SW480 (cell line): ENCODE measurements around the gene AMZ1.
"Not testable (repeated sequence)": the region's sequence is repeated elsewhere in the genome, so short reads cannot be mapped to it uniquely, and the experiment has no call there.

Source experiments
- DNase-seq: peaks from one replicate; pipeline ENCODE4 v3.0.0-alpha.2; 2016; ENCODE audit warnings: low spot score

The AMZ1 gene

DNA sequence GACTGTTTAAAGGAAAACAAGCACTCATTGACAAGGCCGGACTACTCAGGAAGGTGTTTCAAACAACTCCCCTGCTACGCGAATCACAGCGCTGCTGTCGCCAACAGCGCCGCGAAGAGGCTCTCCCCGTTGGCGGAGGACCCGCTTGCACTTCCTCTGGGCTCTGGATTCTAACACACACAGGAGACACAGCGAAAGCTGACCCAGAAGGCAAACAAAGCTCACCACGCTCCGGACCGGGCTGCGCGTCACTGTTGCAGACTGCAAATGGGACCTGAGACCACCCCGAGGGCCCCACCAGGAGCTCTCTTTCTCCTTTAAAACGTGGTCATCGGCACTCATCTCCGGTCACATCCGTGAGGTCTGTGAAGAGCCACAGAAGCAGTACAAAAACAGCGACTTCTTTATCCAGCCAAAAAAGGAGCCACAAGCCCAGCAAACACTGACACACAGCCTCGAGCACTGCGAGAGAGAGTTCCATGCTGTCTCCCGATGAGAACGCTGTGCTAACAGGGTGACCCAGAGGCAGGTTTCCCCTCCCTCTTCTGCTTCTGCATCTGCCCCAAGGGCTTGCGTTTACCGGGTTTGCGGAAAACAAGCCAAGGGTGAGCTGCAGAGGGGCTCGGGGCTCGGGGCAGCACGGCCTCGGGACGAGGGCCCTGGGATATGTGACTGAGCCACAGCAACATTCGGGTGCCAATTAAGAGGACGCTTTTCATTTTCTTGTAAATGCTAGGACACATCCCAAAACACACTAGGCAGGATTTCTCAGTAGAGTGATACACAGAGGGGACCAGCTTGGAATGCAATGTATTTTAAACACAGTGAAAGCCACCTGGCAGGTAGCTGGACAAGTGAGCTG is 41.3 kb downstream of the AMZ1 start:
- DNase-seq = no peak

DNA sequence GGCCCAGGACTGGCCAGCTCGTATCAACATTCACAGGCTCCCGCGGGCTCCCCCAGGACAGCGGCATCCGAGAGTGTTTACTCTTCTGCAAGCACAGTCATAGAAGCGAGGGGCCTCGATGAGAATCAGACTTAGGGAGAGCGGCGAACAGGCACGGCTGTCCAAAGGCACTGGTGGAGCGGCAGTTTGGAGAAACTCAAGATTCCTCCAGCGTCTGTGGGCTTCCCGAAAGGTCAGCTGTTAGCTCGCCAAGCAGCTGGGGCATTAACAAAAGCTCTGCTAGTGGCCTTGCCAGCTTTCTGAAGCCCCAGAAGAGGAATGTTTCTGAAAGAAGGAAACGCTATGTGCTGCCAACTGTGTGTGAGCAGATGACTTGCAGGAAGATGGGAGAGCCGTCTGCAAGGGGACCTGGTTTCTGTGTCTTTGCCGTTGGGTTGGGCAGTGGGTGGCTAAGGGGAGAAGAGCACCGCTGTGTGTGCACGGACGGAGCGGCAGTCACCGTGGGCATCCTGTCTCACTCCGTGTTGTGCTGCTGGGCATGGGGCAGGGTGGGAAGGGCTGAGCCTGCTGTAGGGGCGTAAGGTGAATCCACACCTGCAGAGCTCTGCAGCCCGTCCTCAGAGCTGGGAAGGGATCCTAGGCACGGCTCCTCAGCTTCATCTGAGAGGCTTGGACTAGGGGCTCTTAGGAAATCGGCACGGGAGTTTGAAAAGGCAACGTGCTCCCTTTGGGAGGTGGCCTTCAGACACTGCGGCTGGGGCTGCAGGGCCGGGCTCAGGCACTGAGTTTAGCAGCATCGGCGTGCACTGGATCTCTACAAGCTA is 42.1 kb downstream of the AMZ1 start:
- DNase-seq = no peak

DNA sequence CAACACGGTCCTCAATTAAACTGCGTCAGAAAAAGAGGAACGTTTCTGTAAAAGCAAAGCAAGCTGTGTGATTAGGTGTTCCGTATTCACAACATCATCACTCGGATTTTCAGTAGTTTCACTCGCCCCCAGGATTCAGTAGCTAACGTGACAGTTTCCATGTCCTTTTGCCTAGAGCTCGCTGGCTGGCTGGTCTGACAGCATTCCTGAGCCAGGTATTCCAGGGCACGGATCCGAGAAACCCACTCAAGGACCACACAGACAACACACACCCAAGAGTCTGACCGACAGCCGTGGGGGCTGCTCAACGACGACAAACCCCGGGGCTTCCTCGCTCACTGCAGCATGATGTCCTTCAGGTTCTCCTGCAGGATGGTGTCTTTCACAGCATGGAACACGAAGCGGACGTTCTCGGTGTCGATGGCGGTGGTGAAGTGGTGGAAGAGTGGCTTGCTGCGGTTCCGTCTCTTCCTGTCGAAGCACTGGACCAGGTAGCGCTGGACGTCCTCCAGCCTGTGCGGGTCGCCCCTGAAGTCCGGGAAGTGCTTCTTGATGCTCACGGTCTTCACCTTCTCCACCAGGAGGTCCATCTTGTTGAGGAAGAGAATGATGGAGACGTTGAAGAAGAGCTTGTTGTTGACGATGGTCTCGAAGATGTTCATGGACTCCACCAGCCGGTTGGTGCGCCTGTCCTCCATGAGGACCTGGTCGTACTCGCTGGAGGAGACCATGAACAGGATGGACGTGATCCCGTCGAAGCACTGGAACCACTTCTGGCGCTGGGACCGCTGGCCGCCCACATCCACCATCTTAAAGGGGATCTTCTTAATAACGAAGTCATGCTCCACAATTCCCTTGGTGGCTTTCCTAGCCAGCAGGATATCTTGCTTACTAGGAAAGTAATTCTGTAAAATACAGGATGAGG is 43.1 kb downstream of the AMZ1 start:
- DNase-seq = no peak

GRCh38 chr7:2732388-2732787 is 44.4 kb downstream of the AMZ1 start:
- no peak for DNase-seq

- DNase-seq = no peak
Observed at GRCh38 chr7:2732959-2733584, 45.1 kb downstream of the AMZ1 start.

DNA sequence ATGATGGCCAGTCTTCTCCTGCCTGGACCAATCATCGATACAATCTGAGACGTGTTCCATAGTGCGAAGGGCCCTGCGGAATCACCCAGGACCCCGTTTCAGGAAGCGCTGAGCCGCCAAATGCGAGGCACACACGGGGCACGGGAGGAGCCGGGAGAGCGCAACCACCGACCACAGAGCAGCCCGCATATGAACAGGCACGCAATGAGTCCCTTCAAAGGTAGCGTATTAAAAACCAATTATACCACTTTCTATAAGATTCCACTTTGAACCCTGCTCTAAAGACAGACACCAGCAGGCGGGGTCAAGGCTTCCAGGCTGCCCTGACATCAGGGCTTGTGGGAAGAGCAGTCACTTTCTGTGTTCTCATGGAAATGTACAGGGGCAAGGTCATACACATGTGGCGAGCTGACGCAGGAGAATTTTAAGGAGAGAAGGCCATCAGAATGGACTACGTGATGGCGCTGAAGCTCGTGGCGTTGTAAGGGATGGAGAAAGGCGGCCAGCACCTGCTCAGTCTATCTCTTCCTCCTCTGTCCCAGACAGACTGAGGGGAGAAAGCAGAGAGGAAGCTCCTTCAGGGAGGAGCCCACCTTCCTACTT is 46.2 kb downstream of the AMZ1 start:
- no peak for DNase-seq

GRCh38 chr7:2734751-2735571 is 47.0 kb downstream of the AMZ1 start:
- DNase-seq = no peak

DNA sequence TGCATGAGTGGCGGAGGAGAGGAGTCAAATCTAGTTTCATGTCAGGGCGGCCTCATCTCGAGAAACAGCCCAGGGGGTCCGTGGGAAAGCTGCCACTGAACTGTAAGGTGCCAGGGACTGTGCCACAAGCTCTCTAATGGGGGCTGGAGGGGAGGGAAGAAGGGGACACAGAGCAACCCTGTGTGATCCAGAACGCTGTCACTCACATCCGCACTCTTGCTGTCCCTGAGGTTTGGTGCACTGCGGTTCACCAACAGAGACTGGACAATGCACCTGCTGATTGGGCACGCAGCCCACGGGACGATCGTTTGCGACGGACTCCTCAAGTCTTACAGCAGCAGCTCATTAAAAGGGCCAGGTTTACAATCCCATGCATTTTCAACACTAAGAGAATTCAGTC is 47.7 kb downstream of the AMZ1 start:
- DNase-seq = no peak

DNA sequence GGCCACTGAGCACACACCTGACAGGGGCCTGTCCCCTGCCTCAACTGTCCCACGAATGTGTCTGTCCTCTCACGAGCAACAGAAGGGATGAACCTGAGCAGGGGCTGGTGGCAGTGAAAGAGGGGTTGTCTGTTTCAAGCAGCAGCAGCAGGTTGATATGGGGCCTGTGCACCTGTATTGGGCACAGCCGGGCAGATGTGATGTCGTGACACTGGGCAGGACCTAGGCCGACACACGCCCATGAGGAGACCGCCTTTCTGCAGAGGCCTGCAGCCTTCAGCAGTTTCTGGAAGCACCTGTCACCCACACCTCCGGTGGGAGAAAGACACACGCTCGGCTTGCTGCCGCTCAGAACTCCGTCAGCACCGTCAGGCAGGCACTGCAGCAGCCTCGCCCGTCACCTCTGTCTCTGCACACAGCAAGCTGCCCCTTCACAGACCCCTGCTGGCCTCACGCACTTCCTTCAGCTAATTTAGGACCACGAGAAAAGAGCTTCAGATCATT is 48.5 kb downstream of the AMZ1 start:
- DNase-seq = no peak

- DNase-seq = not testable (repeated sequence)
Observed at GRCh38 chr7:2737005-2737743, 49.2 kb downstream of the AMZ1 start.

GRCh38 chr7:2737771-2738540 is 50.0 kb downstream of the AMZ1 start:
- no peak for DNase-seq

DNA sequence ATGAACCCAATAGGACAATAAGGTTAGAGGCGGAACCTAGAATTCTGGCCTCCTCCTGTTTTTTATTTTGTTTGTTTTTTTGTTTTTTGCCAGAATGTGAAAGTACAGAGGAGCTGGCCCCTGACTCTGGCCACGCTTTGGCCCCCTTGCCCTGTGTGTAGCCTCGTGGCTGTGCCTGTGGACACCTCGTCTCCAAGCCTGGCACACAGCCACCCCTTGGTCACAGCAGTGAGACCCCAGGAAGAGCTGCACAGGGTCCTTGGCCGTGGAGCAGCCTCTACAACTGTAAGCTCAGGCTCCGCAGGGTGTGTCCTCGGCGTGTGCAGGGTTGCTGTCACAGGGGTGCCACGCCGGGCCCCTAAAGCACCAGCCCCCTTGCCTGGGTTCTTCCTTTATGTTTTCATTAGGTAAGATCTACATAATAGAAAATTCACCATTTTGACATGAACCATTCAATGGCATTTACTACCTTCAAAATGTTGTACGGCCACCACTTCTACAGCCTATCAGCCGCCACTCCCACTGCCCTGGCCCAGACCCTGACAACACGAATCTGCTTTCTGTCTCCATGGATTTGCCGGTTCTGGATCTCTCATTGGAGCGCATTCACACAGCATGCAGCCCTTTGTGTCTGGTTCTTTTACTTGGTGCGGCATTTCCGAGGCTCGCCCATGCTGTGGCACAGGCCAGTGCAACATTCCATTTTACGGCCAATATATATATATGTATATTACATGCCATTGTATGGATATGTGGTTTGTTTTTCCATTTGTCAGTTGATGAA is 51.0 kb downstream of the AMZ1 start:
- no peak for DNase-seq

GRCh38 chr7:2743523-2744185 is 55.7 kb downstream of the AMZ1 start:
- not testable (repeated sequence) for DNase-seq

- not testable (repeated sequence) for DNase-seq
Observed at GRCh38 chr7:2748684-2749083, 60.7 kb downstream of the AMZ1 start.

DNA sequence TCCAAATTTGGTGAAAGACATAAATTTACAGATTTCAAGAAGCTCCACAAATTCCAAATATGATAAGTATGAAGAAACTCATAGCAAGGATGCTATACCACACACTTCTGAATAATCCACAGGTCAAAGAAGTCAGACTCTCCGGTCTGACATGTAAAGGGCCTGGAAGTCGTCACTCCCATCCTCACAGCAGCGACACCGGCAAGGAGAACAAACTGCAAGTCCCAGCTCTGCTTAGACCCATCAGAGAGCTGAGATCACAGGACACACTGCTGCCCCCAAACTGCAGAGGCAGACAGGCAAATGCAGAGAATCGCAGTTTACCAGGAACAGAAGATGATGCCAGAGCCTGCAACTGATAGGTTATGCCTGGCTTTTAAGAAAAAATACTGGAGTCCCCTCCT is 62.0 kb downstream of the AMZ1 start:
- DNase-seq = no peak

GRCh38 chr7:2751086-2751485 is 63.1 kb downstream of the AMZ1 start:
- no peak for DNase-seq

DNA sequence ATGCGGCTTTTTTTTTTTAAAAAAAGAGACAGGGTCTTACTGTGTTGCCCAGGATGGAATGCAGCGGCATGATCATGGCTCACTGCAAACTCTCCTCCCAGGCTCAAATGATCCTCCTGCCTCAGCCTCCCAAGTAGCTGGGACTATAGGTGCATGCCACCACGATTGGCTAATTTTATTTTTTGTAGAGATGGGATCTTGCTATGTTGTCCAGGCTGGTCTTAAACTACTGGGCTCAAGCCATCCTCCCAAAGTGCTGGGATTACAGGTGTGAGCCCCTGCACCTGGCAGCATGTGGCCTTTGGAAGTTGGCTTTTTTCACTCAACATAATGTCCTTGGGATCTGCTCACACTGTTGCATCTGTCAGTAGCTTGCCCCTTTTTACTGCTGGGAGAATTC is 65.1 kb downstream of the AMZ1 start:
- no peak for DNase-seq
